HG02884 (cell line): Measurements from ENCODE around the gene ARHGAP20.
"Not testable (repeated sequence)": the region's sequence is repeated elsewhere in the genome, so short reads cannot be mapped to it uniquely, and the experiment has no call there.

Experiments used
- ATAC-seq: cut with Tn5 transposase; IDR thresholded peaks from one replicate; pipeline ENCODE4 v1.9.1; 2021; ENCODE audit warnings: mild to moderate bottlenecking, moderate library complexity; ENCODE audit not compliant: unreplicated experiment

Gene ARHGAP20

DNA sequence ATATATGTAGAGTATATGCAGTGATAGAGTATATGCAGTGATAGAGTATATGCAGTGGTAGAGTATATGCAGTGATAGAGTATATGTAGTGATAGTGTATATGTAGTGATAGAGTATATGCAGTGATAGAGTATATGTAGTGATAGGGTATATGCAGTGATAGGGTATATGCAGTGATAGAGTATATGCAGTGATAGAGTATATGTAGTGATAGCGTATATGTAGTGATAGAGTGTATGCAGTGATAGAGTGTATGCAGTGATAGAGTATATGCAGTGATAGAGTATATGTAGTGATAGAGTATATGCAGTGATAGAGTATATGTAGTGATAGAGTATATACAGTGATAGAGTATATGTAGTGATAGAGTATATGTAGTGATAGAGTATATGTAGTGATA, 92.9 kb downstream of the ARHGAP20 start:
- ATAC-seq = not testable (repeated sequence)

DNA sequence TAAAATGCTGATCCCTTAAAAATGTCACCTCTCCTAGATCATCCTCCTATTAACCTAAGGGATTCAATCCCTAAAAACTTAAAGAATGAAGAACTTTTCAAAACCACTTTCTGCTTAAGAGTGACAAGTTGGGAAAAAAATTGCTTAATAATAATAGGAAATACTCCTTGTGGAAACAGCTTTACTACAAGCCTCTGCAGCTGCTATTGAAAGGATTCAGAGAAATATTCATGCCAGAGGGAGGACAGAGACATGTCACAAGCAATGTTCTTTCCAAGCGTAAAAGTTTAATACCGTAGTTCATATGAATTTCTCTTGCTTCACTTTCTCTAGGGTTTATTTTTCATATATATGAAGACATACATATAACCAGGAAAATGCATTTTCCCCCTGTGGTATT, 98.2 kb downstream of the ARHGAP20 start:
- no peak for ATAC-seq

DNA sequence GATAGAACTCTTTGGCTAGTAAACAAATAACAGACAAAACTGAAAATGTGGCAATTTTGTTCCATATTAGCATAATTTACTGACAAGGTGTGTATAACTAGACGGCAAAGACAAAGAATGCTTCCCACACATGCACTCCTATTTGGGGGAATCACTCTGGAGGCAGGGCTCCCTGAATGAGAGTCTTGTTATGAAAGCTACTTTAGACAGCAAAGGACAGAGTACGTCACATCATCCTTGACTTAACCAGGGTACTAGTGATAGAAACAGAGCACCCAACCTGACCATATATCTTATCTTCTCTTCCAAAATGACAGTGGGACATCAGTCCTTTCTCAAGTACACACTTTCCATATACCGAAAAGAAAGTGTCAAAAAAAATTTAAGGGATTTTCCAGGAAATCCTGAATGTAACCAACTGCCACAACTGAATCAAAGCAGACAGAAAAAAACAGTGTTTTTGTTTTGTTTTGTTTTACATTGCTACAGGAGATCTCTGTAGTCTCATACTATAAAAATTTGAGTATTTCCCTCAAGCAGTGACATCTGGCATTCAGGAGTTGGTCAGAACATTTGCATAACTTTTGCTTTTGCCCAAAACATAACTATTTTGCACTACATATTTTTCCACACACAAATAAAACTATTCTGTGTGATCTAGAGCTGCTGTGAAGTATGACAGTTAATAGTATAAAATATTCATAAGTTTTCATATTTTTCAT, 98.9 kb downstream of the ARHGAP20 start:
- no peak for ATAC-seq

DNA sequence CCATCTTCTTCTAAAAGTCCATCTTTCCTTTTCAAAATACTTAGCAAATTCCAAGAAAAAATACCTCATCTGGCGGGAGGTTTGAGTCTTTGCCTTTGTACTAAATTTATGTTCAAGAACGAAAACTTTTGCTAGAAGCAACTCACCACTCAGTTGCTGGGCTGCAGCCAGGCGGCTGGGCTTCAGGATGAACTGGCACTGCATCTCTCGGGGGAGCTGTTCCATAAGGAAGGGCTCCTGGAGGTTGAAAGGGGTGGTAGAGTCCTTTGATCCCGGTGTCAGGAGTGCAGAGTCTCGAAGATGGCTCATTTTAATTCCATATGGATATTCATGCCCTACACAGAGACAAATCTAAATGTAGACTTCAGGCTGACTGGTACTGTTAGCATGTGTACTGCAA, 105.8 kb downstream of the ARHGAP20 start:
- ATAC-seq = no peak

DNA sequence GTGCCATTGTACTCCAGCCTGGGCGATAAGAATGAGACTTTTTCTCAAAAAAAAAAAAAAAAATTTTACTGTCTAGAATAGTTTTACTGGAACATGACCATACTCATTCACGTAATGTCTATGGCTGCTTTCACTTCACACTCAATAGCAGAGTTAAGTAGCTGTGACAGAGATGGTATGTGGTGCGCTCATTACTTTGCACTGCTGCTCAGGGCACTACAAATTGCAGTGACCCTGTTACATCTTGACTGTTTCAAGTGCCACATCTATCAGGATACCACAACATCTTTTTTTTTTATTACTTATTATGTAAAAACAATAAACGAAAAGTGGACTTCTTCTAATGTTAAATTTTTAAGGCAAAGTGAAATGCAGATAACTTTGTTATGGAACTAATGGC, 110.3 kb downstream of the ARHGAP20 start:
- ATAC-seq = no peak

DNA sequence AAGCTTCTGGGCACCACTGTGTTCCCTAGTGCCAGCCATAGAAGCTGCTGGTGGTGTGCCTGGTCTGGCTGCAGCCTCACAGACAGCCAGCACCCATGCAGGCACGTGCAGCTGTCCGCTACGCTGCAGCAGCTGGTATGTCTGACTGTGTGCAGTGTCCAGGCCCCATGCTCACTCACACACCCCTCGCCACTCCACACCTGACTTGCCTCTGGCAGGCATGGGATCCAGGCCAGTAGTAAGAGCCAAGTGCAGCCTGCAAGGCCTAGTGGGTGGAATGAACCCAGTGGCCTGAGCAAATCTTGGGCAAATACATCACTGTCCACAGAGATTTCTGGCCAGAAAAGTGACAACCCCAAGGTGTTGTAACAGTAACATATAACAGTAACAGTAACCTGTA, 111.9 kb downstream of the ARHGAP20 start:
- no peak for ATAC-seq

DNA sequence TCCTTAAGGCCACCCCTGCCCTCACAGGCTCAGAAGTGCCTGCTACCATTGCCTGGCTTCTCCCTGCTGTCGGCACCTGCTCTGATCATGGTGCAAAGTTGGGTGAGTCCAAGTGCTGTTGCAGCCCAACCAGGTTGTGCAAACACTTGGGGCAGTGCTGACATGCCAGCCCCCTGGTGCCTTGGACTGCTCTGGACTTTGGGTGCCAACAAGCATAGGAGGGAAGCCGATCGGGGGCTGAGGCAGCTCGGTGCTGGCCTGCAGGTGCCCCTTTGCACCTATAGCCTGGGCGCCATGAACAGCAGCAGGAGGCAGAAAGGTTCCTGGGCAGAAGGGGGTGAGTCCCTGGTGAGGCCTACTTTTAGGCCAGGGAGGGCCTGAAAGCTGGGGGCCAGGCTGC, 113.0 kb downstream of the ARHGAP20 start:
- ATAC-seq = no peak

DNA sequence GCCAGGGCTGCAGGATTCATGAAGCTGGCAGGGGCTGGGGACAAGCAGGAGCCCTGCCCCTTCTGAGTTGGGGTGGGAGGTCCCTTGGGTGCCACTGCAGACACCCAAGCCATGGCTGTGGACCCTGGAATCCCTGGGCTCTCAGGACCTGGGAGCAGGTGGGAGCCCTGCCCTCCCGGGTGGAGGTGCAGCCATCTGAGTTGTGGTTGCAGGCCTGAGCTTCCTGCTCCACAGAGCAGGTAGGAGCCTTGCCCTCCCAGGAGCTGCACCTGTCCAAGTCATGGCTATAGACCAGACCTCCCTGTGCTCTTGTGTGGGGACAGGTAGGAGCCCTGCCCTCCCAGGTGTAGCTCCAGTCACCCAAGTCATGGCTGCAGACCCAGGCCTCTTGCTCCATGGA, 113.5 kb downstream of the ARHGAP20 start:
- no peak for ATAC-seq

DNA sequence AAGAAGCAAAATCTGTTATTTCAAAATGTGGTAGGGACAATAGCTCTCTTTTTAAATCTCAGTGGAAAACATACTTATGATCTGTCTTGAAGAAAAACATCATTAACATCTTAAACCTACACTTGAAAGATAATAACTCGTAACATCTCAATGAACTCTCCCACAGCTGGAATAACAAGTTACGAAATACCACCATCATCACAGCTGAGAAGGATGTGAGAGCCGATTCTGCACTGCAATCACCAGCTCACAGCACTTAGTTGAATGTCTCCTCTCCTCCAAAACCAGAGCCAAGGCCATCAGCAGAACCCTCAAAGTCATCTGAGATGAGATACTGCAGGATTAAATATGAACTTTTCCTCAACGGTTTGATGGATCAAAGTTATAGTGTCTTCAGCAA, 124.3 kb downstream of the ARHGAP20 start:
- ATAC-seq = no peak

DNA sequence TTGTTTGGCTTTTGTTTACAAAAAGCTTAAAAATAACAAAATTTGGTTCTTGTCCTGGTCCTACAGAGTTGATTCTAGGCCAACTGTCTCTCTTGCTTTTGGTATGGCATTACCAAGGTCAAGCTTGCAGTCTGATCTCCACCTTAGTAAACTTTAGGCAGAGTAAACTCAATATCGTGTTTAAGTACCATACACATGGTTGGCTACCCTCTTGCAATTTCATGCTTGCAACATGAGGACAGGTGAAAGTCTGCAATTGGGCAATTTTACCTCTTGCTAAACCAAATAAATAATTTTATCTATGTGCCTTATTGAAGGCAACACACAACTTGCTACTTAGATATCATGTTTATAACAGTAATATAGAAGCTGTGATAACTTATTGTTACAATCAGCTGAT, 125.1 kb downstream of the ARHGAP20 start:
- ATAC-seq = no peak

DNA sequence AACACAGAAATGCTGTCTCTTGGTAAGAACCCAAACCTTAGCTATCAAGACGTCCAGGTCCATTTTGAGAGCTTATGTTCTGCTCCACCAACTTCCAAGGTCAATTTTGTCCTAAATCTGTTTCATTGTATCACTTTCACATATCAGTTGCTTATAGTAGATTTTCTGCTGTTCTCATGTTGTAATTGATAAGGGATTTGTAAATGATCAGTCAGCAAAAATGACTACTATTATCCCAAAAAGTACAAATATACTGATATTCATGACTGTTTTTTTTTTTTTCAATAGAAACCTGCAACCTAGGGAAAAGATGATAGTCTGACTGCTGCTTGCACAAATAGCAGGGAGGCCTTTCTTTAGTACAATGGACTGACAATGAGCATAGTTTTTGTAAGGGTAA, 128.1 kb downstream of the ARHGAP20 start:
- ATAC-seq = no peak

DNA sequence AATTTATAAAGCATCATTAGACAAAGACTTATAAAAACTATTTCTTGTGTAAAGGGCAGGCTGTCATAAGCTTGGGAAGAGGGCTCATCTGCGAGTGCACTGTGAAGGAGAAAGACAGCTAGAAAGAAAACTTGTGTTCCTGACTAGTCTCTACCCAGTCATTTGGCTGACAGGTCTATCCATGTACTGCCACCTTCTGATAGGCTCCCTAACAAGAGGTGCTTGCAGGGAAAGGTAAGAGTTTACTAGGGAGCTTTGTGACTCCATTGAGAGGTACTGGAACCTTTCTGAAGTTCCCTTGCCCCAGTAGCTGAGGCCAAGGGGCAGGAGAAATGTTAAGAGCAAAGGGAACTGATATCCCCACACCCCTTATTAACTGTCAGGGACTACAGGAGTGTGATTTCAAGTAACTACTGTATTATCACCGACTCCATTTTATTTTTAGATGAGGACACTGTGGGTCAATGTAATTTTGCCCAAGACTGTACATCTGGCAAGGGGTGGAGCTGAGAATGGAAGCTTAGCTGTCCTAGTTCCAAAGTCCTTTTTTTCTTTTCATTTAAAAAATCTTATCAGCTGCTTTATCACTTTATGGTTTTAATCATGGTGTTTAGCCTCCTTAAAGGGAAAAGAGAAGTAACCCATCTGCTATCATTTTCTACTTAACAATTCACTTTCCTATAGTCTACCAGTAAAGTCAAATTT, 129.4 kb downstream of the ARHGAP20 start:
- no peak for ATAC-seq

DNA sequence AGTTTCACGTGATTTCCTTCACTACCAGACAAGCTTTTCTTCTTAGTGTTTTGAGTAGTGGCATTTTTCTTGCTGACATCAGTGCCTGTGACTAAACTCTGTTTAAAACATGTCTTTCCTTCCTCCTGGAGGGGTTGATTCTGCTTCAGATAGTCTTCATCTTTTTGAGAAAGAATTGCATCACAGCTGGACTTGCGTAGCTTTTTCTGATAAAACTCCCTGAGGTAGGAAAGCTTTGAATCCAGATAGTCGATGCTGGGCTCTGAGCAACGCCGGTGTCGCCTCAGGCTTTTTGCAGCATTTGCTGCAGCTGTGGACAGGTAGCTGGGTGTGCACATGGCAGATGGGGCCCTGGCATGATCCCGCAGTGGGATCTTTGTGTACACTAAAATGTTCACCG, 131.7 kb downstream of the ARHGAP20 start:
- ATAC-seq = no peak

DNA sequence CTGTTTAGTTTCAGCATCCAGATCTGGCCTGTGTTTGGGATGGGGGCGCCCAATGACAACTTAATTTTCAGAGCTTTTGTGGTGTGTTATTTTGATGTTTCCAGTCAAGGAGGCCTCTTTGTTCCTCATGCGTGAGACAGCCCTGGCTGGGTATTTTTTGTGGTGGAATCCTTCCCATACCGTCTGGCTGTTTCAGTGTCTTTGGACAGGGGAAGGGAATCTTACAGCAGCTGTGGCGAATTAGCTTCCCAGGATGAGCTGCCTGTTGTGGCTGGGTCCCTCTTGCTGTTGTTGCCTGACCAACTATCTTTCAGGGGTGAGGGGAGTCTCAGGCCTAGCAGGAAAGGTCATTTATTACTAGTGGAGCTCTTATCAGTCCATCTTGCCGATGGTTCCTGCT, 138.8 kb downstream of the ARHGAP20 start:
- no peak for ATAC-seq

DNA sequence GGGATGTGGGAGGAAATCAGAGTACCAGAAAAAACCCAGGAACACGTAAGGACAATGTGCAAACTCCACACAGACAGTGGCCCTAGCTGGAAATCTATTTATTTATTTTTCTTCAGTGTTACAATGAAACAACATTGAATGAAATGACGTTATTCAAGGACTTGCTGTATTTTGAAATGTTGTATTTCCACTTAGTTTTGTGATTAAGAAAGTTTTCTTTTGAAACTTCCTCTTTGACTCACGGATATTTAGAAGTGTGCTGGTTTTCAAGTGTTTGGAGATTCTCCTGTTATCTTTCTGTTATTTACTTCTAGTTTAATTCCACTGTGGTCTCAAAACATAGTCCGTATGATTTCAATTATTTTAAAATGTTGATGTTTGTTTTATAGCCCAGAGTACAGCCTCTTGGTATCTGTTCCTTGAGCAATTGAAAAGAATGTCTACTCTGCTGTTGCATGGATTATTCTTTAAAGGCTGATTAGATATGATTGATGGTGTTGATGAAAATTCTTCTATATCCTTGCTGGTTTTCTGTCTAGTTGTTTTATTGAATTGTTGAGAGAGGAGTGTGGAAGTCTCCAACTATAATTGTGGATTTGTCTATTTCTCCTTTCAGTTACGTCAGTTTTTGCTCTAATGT, 141.0 kb downstream of the ARHGAP20 start:
- ATAC-seq = no peak

DNA sequence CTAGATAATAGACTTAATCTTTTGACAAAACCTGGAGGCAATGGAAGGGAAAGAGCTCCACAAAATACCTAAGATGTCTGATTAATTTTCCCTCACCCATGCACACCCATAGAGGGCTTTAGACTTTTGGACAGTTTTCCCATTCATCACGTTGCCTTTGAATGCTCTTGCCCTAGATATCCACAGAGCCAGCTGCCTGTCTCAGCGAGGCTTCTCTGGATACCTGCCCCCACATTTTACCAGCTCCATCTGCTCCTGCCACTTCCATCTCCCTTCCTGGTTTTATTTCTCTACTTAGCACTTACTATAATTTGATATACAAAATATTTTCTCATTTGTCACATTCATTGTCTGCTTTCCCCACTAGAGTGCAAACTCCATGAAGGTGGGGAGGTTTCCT, 145.7 kb downstream of the ARHGAP20 start:
- no peak for ATAC-seq

DNA sequence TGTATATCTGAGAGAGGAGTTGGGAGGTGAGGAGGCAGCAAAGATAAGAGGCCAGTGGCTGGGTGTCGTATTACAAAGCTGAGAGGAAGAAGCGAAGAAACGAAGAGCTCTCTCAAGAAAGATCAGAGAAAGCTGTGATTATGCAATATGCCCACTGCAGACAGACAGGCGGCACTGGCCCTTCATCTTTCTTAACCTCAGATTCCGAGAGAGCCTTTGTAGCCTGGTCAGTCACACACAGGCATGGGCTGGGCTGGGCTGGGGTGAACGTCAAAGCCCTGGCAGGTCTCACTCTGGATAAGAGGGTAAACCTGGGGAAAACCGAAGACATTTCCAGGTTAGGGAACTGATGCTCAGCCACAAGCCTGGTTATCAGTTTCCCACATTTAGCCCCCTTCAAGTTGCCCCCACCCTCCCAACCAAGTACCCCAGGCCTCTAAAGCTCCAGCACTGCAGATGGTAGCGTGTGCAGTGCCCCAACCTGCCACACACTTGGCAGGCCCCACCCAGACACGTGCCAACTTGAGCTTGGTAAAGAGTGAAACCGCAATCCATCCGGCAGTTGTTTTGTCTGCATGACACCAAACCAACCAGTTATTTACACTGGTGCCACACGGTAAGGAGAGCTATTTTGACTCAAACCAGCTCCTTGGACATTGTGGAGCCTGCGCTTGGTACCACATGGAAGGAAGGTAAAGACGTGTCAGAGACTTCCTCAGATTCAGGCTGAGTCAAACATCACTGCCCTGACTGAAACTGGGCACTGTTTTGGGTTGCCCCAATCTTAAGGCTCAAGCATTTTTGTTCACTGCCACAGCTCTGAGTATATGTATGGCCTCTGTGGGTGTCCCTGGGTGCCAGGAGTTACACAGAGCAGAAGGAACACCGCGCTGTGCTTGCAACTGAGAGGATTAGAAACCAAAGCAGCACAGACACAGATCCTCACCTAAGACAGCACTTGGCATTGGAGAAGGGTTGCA, 146.6 kb downstream of the ARHGAP20 start:
- ATAC-seq = no peak

DNA sequence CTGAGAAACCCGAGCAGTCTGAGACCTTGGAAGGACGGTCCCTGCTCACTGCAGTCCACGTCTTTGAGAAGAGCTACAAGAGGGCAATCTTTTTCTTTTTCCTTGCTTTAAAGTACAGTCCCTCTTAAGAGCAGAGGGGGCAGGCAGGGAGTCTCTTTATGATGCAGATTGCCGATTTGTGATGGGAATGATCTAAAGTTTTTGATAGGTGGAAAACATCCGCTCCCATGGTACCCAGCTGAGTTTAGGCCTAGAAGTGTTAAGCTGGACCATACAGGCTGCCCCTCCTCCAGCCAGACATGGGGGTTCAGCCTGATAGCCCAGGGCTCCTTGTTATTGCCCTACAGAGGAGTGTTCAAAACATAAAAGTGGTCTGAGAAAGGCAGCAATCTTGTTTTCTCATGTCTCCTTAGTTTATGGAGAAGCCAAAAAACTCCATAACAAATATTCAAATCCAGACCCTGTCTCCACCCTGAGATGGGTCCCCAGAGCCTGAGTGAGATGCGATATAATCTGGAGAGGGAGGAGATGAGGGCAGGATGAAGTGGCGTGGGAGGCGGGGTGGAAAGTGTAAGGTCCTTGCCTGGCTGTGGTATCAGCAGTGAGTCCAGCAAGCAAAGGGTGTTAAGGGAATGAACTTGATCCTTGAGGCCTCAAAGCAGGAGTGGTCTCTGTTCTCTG, 147.4 kb downstream of the ARHGAP20 start:
- ATAC-seq = no peak

DNA sequence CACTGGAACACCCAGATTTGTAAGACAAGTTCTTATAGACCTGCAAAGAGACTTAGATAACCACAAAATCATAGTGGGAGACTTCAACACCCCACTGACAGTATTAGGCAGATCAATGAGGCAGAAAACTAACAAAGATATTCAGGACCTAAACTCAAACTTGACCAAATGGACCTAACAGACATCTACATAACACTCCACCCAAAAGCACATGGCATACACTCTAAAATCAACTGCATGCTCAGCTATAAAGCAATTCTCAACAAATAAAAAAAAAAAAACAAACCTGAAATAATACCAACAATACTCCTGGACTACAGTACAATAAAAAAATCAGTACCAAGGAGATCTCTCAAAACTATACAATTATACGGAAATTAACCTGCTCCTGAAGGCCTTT, 167.5 kb downstream of the ARHGAP20 start:
- ATAC-seq = no peak

DNA sequence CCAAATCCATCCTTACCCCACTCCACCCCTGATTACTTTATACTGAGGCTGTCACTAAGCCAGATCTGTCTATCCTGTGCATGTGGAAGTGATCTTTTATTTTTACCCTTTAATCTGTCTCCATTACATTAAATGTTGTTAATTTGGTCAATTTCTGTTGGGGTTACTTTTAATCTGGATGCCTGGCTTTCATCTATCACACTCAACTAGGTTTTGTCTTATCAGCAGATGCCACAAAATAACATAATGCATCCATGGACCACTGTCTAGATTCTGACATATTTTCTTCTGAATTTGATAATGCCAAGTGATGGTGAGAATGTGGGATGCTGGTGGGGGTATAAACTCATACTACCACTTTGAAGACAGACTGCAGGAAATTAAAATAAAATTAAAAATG, 174.1 kb downstream of the ARHGAP20 start:
- ATAC-seq = no peak
